ENCODE data around the gene ZDHHC14. TPM values are rescaled to one million over a fixed set of nuclear protein-coding genes. Genes with fewer than 3 reads are reported as not detected.

ZDHHC14 gene
- total RNA-seq, 3 donors from 2014 or later = 9.1 to 10.5 (median 10.0) TPM

- H3K4me1 ChIP-seq (ENCODE audit: low read depth) = no peaks in the 10 kb centered on the region
- ATAC-seq = no peak
- no peak overlapping the region for H3K4me3 ChIP-seq
- no peaks in the 10 kb centered on the region for H3K36me3 ChIP-seq (ENCODE audit: low read depth)
- H3K9me3 ChIP-seq = no peaks in the 10 kb centered on the region
- no peak for DNase-seq
- no peak for TF ChIP-seq CTCF (IDR thresholded peaks at IDR 0.05)
- intact Hi-C loops (cut with DNase I, micrococcal nuclease) = no loop called here
These were observed 277.3 kb downstream of the ZDHHC14 start for GRCh38 chr6:157658301-157658700.

- Histone ChIP-seq H3K4me1 (ENCODE audit: low read depth) (no peaks in the 10 kb centered on the region), H3K36me3 (ENCODE audit: low read depth) (no peaks in the 10 kb centered on the region), H3K4me3 (no peak overlapping the region), H3K9me3 (no peaks in the 10 kb centered on the region)
- intact Hi-C loops (cut with DNase I, micrococcal nuclease) = loop anchor here in 1 of 2 donors (10.0 kb wide), 1 partner anchor 345 kb away; no protein-coding TSS in a partner anchor
- TF ChIP-seq CTCF (IDR thresholded peaks at IDR 0.05) = no peak
- ATAC-seq (no peak), DNase-seq (no peak)
These were observed 278.7 kb downstream of the ZDHHC14 start for GRCh38 chr6:157659536-157660271.

GRCh38 chr6:157660414-157660813, 279.4 kb downstream of the ZDHHC14 start:
- TF ChIP-seq CTCF (IDR thresholded peaks at IDR 0.05) = no peak
- no peak for ATAC-seq
- DNase-seq = no peak
- Histone ChIP-seq H3K9me3 (no peaks in the 10 kb centered on the region), H3K4me3 (no peak overlapping the region), H3K4me1 (ENCODE audit: low read depth) (no peaks in the 10 kb centered on the region), H3K36me3 (ENCODE audit: low read depth) (no peaks in the 10 kb centered on the region)
- intact Hi-C loops (cut with DNase I, micrococcal nuclease) = loop anchor here in 1 of 2 donors (10.0 kb wide), 1 partner anchor 346 kb away; no protein-coding TSS in a partner anchor

- Histone ChIP-seq H3K4me3 (no peak overlapping the region), H3K36me3 (ENCODE audit: low read depth) (no peaks in the 10 kb centered on the region), H3K9me3 (no peaks in the 10 kb centered on the region), H3K4me1 (ENCODE audit: low read depth) (no peaks in the 10 kb centered on the region)
- ATAC-seq (peak; percentile 49), DNase-seq (no peak)
- intact Hi-C loops (cut with DNase I, micrococcal nuclease) = loop anchor here in 1 of 2 donors (10.0 kb wide), 1 partner anchor 347 kb away; no protein-coding TSS in a partner anchor
- TF ChIP-seq CTCF (IDR thresholded peaks at IDR 0.05) = no peak
These were observed 280.7 kb downstream of the ZDHHC14 start for GRCh38 chr6:157661652-157662051.

- ATAC-seq = no peak
- no peaks in the 10 kb centered on the region for H3K9me3 ChIP-seq
- no peak overlapping the region for H3K4me3 ChIP-seq
- peaks cover 3% of the 10 kb centered on the region for H3K4me1 ChIP-seq (ENCODE audit: low read depth)
- intact Hi-C loops (cut with DNase I, micrococcal nuclease) = loop anchor here in 1 of 2 donors (10.0 kb wide), 1 partner anchor 348 kb away; no protein-coding TSS in a partner anchor
- H3K36me3 ChIP-seq (ENCODE audit: low read depth) = no peaks in the 10 kb centered on the region
- no peak for TF ChIP-seq CTCF (IDR thresholded peaks at IDR 0.05)
- no peak for DNase-seq
These were observed 282.3 kb downstream of the ZDHHC14 start for GRCh38 chr6:157663261-157663660.
